ENCODE measurements around the gene CS.

The CS gene

DNA sequence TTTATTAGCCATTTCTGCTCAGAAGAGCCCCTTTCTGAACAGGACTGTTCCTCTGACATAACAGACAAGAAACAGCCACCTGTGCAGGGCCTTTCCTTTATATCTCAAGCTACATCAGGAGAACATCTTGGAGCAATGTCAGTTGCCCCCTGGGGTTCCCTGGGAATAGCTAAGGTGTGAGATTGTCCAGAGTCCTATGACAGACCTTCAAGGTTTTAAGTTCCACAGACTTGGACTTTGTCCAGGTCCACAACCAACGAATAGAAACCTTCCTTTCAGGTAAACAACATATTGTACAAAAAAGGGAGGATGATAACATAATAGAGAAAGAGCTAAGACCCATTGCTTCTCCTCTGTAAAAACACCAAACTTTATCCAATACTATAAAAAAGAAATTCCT lies 41.5 kb upstream of the CS start:
- Histone ChIP-seq H3K79me2 (ENCODE audit: control insufficient read depth, low read length) (peaks cover 6% of the 10 kb centered on the region; the same call in 1 of the 2 replicates), H3K4me3 (ENCODE audit: low read length) (no peak overlapping the region), H3K9me2 (replicated peaks; ENCODE audit: control insufficient read depth, low read length) (no peaks in the 10 kb centered on the region), H3K36me3 (ENCODE audit: control insufficient read depth, low read length) (peaks cover 38% of the 10 kb centered on the region), H3F3A (ENCODE audit: control insufficient read depth, insufficient read depth) (peaks cover 20% of the 10 kb centered on the region), H3K27me3 (ENCODE audit: control insufficient read depth, low read length) (no peaks in the 10 kb centered on the region), H3K4me1 (ENCODE audit: control insufficient read depth, low read length) (peaks cover 35% of the 10 kb centered on the region), H3K9me3 (ENCODE audit: control insufficient read depth, insufficient read depth, low read length) (no peaks in the 10 kb centered on the region), H4K20me1 (ENCODE audit: control insufficient read depth, insufficient read depth, low read depth, low read length) (no peaks in the 10 kb centered on the region), H3K27ac (ENCODE audit: low read depth, low read length) (0 out of 2 replicates have a peak overlapping the region, but pooled peaks have one; percentile 16), H3K4me2 (ENCODE audit: low read length) (no peak overlapping the region)
- TF ChIP-seq EZH2phosphoT487 (IDR thresholded peaks at IDR 0.05; ENCODE audit: borderline replicate concordance, low read length) (no peak), CTCF (IDR thresholded peaks at IDR 0.05; ENCODE audit: low read depth, low read length, poor library complexity, severe bottlenecking) (no peak)

DNA sequence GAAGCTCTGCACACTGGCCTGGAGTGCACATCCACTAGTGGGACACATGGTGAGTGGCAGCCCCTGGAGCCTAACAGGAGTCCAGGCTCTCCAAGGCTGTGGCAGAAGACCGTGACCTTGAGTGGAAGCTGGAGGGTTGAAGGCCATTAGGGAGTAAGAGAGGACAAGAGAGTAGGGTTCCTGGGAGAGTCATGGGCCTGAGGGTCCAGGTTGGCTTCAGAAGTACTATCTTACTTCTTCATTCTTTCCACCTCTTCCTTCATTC lies 39.0 kb upstream of the CS start:
- Histone ChIP-seq H3F3A (ENCODE audit: control insufficient read depth, insufficient read depth) (peaks cover 25% of the 10 kb centered on the region), H3K36me3 (ENCODE audit: control insufficient read depth, low read length) (peaks cover 32% of the 10 kb centered on the region), H3K27ac (ENCODE audit: low read depth, low read length) (peak overlapping the region; percentile 88), H3K9me2 (replicated peaks; ENCODE audit: control insufficient read depth, low read length) (no peaks in the 10 kb centered on the region), H4K20me1 (ENCODE audit: control insufficient read depth, insufficient read depth, low read depth, low read length) (no peaks in the 10 kb centered on the region), H3K79me2 (ENCODE audit: control insufficient read depth, low read length) (peaks cover 12% of the 10 kb centered on the region), H3K4me1 (ENCODE audit: control insufficient read depth, low read length) (peaks cover 57% of the 10 kb centered on the region), H3K27me3 (ENCODE audit: control insufficient read depth, low read length) (no peaks in the 10 kb centered on the region), H3K9me3 (ENCODE audit: control insufficient read depth, insufficient read depth, low read length) (no peaks in the 10 kb centered on the region), H3K4me3 (ENCODE audit: low read length) (peak overlapping the region; percentile 70), H3K4me2 (ENCODE audit: low read length) (peak overlapping the region; percentile 93)
- TF ChIP-seq EZH2phosphoT487 (IDR thresholded peaks at IDR 0.05; ENCODE audit: borderline replicate concordance, low read length) (no peak), CTCF (IDR thresholded peaks at IDR 0.05; ENCODE audit: low read depth, low read length, poor library complexity, severe bottlenecking) (no peak)

GRCh38 chr12:56338308-56339157 lies 38.4 kb upstream of the CS start, which contains the start of gene IL23A:
Gene IL23A (plus strand): TSS chr12:56338884. CDS start chr12:56339045, 161 bp downstream.
- Histone ChIP-seq H3F3A (ENCODE audit: control insufficient read depth, insufficient read depth) (peaks cover 25% of the 10 kb centered on the region), H3K4me2 (ENCODE audit: low read length) (peak within 1 kb of the TSS; percentile 93), H3K4me3 (ENCODE audit: low read length) (peak within 1 kb of the TSS; percentile 70), H3K9me2 (replicated peaks; ENCODE audit: control insufficient read depth, low read length) (no peaks in the 10 kb centered on the region), H4K20me1 (ENCODE audit: control insufficient read depth, insufficient read depth, low read depth, low read length) (no peaks in the 10 kb centered on the region), H3K27ac (ENCODE audit: low read depth, low read length) (peak within 1 kb of the TSS; percentile 88), H3K79me2 (ENCODE audit: control insufficient read depth, low read length) (peaks cover 13% of the 10 kb centered on the region), H3K9me3 (ENCODE audit: control insufficient read depth, insufficient read depth, low read length) (no peaks in the 10 kb centered on the region), H3K4me1 (ENCODE audit: control insufficient read depth, low read length) (peaks cover 57% of the 10 kb centered on the region), H3K27me3 (ENCODE audit: control insufficient read depth, low read length) (no peaks in the 10 kb centered on the region), H3K36me3 (ENCODE audit: control insufficient read depth, low read length) (peaks cover 27% of the 10 kb centered on the region)
- TF ChIP-seq EZH2phosphoT487 (IDR thresholded peaks at IDR 0.05; ENCODE audit: borderline replicate concordance, low read length), result no peak
- no peak for TF ChIP-seq CTCF (IDR thresholded peaks at IDR 0.05; ENCODE audit: low read depth, low read length, poor library complexity, severe bottlenecking)
